IMR-90 (cell line): Measurements from ENCODE around the gene DOCK4.

Experiments used
- BHLHE40 ChIP-seq: fragments of 150-350 bp; IDR thresholded peaks from 2 replicates; pipeline ENCODE4 v1.6.1; 2016; ENCODE audit warnings: mild to moderate bottlenecking, low read depth, low read length
- CEBPB ChIP-seq: IDR thresholded peaks from 2 replicates; pipeline ENCODE4 v1.6.1; 2012; ENCODE audit warnings: low read depth, low read length, improper control_type of control experiment
- CTCF ChIP-seq: conservative IDR thresholded peaks from 2 replicates; pipeline ENCODE4 v1.5.1; 2012; ENCODE audit warnings: mild to moderate bottlenecking, low read depth, low read length, improper control_type of control experiment
- ELK1 ChIP-seq: fragments of 150-350 bp; IDR thresholded peaks from 2 replicates; pipeline ENCODE4 v1.6.1; 2016; ENCODE audit warnings: low read depth, mild to moderate bottlenecking, low read length, moderate library complexity, borderline replicate concordance
- FOS ChIP-seq: fragments of 150-350 bp; IDR thresholded peaks from 2 replicates; pipeline ENCODE4 v1.6.1; 2016; ENCODE audit warnings: low read depth, low read length
- MAFK ChIP-seq: IDR thresholded peaks from 2 replicates; pipeline ENCODE4 v1.6.1; 2012; ENCODE audit warnings: low read depth, low read length, improper control_type of control experiment
- MAZ ChIP-seq: IDR thresholded peaks from 2 replicates; pipeline ENCODE4 v1.6.1; 2012; ENCODE audit warnings: low read depth, mild to moderate bottlenecking, low read length, improper control_type of control experiment, moderate library complexity, borderline replicate concordance
- MXI1 ChIP-seq: IDR thresholded peaks from 2 replicates; pipeline ENCODE4 v1.6.1; 2012; ENCODE audit warnings: low read depth, mild to moderate bottlenecking, low read length, moderate library complexity, borderline replicate concordance
- POLR2A ChIP-seq: IDR thresholded peaks from 2 replicates; pipeline ENCODE4 v1.6.1; 2012; ENCODE audit warnings: mild to moderate bottlenecking, low read depth, low read length
- RAD21 ChIP-seq: IDR thresholded peaks from 2 replicates; pipeline ENCODE4 v1.6.1; 2012; ENCODE audit warnings: low read length, improper control_type of control experiment
- RCOR1 ChIP-seq: IDR thresholded peaks from 2 replicates; pipeline ENCODE4 v1.6.1; 2012; ENCODE audit warnings: mild to moderate bottlenecking, low read length, improper control_type of control experiment; ENCODE audit not compliant: insufficient replicate concordance
- RFX5 ChIP-seq: IDR thresholded peaks from 2 replicates; pipeline ENCODE4 v1.8.0; 2012; ENCODE audit warnings: low read depth, mild to moderate bottlenecking, low read length, moderate library complexity
- SMC3 ChIP-seq: fragments of 150-350 bp; IDR thresholded peaks from 2 replicates; pipeline ENCODE4 v1.6.1; 2016; ENCODE audit warnings: low read depth, mild to moderate bottlenecking, antibody characterized with exemption, low read length, moderate library complexity
- USF2 ChIP-seq: fragments of 150-350 bp; IDR thresholded peaks from 2 replicates; pipeline ENCODE4 v1.6.1; 2017; ENCODE audit warnings: mild to moderate bottlenecking, antibody characterized with exemption, low read length, low read depth

DNA sequence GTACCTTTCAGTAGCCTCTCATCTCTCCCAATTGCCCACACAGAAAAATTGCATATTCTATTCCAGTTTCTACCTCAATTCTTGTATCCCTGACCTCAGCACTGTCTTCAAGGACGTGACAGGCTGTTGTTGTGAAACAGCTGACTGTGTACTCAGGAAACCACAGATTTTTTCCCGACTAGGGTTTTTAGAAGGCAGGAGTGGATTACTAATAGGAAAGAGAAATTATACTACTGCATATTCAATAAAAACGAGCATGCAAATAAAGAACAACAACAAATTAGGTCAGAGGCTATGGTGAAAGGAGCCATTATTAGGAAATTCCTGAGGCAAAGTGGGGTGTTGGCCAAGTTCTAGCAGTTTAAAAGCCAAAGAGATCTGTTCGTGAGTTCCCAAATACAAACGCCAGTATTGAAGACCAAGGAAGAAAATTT, 93.4 kb downstream of the DOCK4 start:
- no peak for TF ChIP-seq CTCF
- no peak for TF ChIP-seq RAD21
- TF ChIP-seq RCOR1, result no peak
- no peak for TF ChIP-seq BHLHE40
- no peak for TF ChIP-seq POLR2A
- no peak for TF ChIP-seq CEBPB
- no peak for TF ChIP-seq SMC3
- no peak for TF ChIP-seq FOS
- no peak for TF ChIP-seq RFX5
- TF ChIP-seq MAZ, result no peak
- no peak for TF ChIP-seq MXI1
- no peak for TF ChIP-seq USF2
- peak; percentile 41; the same call in 1 of the 2 replicates for TF ChIP-seq MAFK
- no peak for TF ChIP-seq ELK1
